ENCODE data around the gene LHFPL6.

DNA sequence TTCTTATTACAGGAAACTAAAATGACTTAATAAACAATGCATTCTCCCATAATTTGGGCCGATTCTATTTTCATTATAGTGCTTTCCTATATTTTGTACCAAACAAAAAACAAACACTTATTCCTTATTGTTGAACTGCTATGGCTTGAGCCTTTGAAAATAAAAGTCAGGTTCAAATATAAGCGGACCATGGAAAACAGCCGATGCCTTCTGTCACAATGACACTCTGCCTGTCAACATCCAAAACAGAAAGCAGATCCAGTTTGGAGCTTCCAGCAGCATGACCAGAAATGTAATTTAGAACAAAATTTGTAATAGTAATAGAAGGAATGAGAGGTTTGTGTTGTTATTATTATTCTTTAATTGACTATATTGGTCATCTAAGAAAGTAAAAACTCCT is 194.5 kb downstream of the LHFPL6 start:
- TF ChIP-seq CTCF (IDR thresholded peaks at IDR 0.05; ENCODE audit: poor library complexity) (no peak), EZH2phosphoT487 (IDR thresholded peaks at IDR 0.05; ENCODE audit: low read depth, severe bottlenecking, unreplicated experiment) (no peak), EZH2 (IDR thresholded peaks at IDR 0.05; ENCODE audit: borderline replicate concordance) (no peak)

Measured in hepatocyte (in vitro differentiated cells).